Medulla oblongata (tissue), 1 donor: ENCODE measurements around the gene GSTO1.

ENCODE experiments used
- DNase-seq: peaks from one replicate; pipeline ENCODE4 v3.0.0-alpha.2; 2015; ENCODE audit errors: extremely low spot score

Gene GSTO1

DNA sequence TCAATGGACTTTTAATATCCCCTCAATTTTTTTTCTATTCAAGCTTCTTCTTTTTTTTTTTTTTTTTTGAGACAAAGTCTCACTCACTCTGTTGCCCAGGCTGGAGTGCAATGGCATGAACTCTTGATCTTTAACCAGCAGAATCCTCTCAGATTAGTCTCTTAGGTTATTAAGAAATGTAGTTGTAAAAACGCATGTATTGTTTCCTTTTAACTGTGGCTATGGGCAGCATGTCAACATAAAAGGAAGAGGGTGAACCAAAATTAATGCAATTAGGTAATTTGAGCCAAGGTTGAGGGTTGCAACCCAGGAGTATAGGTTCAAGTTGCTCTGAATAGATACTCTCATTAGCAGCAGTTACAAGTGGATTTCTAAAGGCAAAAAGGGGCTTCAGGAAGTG is 4.3 kb upstream of the GSTO1 start:
- no peak for DNase-seq

GRCh38 chr10:104251443-104251842 is 3.2 kb upstream of the GSTO1 start:
- DNase-seq, result no peak

DNA sequence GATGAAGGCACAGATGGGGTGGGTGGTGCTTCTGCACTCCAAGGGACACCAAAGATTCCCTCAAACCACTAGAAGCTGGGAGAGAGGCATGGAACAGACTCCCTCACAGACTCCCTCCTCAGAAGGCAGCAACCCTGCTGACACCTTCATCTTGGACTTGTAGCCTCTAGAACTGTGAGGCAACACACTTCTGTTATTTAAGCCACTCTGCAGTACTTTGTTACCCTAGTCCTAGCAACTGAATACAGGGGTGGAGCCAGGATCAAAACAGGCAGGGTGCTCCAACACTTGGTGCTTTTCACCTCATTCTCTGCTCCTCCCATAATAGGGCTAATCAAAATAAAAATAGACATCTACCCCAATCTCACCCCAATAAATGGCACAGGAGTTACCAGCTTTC is 2.3 kb upstream of the GSTO1 start:
- DNase-seq, result no peak

- DNase-seq, result no peak
Measured at GRCh38 chr10:104253106-104253505, 1.6 kb upstream of the GSTO1 start.

DNA sequence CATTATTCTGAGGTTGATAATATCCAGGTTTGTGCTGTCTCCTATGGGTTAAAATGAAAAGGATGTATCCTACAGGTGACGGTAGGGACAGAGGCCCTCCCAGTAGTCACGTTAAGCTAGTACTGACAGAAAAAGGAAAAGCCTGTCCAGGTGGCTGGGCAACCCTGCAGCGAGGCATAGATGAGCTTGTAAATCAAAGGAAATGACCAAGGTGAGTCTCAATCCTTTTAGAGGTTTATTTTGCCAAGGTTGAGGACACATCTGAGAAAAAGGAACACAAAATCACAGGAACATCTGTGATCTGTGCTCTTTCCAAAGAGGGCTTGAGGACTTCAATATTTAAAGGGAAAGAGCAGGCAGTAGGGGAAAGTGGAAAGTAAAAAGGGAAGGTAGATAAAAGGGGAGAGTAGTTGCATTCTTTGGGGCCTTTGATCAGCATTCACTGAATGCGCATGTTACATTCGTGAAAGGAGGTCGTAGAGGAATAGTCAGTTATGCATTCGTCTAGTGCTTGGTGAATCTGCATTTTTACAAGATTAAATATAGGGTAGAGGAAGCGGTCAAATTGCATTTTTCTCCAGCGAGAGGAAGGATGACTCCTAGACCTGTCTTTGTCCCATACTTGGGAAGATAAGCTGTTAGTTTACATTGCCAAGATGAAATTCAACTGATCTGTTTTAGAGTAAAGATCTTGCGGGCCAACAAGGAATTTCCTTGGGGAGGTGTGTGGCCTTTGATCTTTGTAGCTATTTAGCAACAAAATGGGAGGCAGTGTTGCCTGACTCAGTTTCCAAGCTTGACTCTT is 884 bp upstream of the GSTO1 start:
- DNase-seq, result no peak

- DNase-seq, result peak; percentile 78
Measured at GRCh38 chr10:104255311-104255981, 754 bp downstream of the GSTO1 start.

GRCh38 chr10:104256335-104256961 is 1.8 kb downstream of the GSTO1 start:
- DNase-seq, result peak; percentile 38

DNA sequence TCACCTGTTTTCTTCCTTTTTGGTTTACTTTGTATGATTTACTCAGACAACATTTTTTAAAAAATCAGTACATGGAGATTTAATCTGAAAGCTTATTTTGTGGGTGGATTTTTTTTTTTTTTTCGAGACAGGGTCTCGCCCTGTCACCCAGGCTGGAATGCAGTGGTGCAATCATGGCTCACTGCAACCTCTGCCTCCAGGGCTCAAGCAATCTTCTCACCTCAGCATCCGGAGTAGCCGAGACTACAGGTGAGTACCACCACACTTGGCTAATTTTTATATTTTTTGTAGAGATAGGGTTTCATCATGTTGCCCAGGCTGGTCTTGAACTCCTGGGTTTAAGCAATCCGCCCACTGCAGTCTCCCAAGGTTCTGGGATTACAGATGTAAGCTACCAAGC is 2.5 kb downstream of the GSTO1 start:
- DNase-seq, result no peak

- DNase-seq, result no peak
Measured at GRCh38 chr10:104258209-104258608, 3.5 kb downstream of the GSTO1 start.

DNA sequence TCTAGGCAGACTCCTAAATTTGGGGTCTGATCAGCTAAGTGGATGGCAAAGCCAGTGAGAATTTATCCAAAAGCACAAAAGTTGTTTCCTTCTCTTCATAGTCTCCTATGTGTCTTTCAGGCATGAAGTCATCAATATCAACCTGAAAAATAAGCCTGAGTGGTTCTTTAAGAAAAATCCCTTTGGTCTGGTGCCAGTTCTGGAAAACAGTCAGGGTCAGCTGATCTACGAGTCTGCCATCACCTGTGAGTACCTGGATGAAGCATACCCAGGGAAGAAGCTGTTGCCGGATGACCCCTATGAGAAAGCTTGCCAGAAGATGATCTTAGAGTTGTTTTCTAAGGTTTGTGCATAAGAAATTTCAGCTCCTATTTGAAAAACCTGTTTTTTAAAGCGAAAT is 4.8 kb downstream of the GSTO1 start:
- no peak for DNase-seq

DNA sequence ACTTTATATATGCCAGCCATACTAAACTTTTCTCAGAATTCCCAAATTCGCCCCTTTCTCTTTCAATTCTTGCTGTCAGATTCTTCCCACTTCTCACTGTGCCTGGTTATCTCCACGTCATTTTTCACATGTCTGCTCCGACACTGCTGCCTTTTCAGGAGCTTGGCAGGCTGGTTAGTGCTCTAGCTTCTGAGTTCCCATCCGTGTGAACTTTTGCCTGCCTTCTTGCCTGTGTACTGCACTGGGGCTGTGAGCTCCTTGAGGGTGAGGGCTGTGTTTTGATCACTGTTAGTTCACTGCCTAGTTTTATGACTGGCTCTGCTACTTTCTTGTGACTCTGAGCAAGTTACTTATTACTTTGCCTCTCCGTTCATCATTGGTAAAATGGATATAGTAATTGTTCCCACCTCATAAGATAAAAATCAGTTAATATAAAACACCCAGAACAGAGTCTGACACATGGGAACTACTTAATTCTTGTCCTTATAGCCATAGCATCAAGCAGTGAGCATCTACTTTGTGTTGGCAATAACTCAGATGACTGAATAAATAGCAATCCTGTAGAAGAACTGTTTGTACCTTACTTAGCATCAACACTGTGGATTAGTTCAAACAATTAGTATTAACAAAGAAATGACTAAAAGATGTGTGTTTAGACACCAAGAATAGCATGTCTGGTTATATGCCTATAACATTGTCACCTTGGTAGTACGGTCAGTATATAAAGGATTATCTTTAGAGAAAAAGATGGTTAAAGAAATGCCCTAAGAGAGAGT is 5.5 kb downstream of the GSTO1 start:
- no peak for DNase-seq

GRCh38 chr10:104260775-104261115 is 6.1 kb downstream of the GSTO1 start:
- no peak for DNase-seq

DNA sequence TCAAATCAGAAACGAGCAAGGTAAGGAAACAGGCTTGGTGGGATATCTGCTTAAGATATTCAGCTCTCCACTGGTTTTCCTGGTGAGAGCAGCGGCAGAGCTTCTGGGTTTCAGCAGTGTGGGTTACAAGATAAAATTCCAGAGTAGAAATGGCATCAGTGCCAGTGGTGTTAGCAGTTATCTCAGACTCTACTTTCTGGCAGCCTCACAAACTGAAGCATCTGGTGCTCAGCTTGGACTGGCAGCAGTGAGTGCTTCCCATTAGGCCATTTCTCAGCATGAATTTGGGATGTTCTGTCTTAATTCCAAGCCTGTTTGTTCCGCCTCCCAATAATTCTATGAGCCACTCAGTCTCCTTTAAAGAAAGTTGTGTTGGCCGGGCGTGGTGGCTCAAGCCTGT is 7.4 kb downstream of the GSTO1 start:
- no peak for DNase-seq

- DNase-seq, result no peak
Measured at GRCh38 chr10:104264783-104265182, 10.1 kb downstream of the GSTO1 start.

- DNase-seq, result no peak
Measured at GRCh38 chr10:104267721-104268404, 13.2 kb downstream of the GSTO1 start.

DNA sequence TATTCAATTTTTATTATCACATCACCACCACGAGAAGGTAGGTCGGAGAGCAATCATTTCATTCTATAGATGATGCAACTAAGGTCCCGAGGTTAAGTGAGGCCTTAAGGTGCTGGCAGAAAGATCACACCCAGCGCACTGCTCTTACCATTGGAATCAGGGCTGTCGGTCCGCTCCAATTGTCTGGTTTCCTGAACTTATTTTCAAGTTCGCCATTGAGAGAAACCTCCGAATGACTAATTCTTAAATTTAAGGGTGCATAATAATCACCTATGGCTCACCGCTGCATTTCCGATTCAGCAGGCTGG is 13.7 kb downstream of the GSTO1 start:
- DNase-seq, result no peak

DNA sequence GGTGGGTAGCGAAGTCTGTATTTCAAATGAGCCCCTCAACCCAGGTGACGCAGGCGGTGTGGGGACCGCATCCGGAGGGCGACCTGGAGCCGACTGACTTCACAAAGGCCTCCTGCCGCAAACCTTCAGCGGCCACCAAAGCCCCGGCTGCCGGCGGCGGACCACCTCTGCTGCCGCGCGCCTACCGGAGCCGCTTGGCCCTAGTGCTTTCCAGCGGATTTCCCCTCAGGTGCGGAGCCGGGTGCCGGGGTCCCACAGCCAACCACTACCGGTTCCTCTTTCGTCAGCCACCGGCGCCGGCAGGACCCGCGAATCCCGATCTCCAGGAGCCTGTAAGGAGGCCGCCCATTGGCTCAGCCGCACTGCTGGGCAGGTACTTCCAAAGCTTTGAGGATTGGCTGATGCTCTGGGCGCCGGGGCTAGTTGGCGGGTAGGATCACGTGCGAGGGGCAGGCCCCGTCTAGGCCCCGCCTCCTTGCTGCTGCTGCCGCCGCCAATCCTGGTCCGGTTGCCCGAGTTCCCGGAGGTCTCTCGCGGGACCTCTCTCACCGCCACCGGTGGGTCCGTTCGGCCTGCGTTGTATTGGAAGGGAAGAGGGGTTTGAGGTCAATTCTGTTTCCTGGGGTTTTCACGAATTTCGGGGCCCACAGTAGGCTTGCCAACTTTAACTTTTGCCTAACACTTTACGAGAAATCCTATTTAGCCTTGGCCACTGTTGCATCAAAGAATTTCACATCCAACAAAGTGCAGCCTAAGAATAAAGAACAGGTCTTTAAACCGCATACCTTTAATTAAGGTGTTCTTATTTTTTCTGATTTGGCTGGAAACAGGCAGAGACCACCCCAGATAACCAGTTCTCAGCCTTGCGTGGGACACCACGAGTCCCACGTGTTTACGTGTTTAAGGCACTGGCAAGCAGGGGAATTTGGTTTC is 14.3 kb downstream of the GSTO1 start, which contains the start of gene GSTO2:
GSTO2 (plus strand) TSS at position 472 of the 933 bp plus-strand sequence. CDS start 5,732 bp downstream, outside the sequence.
- DNase-seq, result peak; percentile 99

DNA sequence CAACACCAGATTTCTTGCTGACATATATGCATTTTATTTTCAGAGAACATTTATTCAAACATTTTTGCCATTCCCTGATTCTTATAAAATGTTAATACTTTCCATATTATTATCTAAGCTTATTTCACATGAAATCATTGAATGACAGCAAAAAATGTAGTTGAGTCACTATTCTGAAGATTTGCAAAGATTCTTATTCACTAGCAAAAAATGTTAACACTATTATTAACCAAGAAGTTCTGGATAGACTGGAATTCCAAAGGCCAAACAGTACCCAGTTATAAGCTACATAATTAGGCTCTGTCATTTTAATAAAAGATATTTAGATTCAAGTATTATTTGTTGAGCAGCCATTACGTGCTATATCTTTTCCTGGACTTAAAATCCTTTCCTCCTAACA is 18.6 kb downstream of the GSTO1 start:
- no peak for DNase-seq

- no peak for DNase-seq
Measured at GRCh38 chr10:104273899-104274575, 19.3 kb downstream of the GSTO1 start.
